ENCODE measurements around the gene B4GALNT3. TPM values are rescaled to one million over a fixed set of nuclear protein-coding genes. Genes with fewer than 3 reads are reported as not detected.

The B4GALNT3 gene
- total and polyA plus RNA-seq, 2 donors (not counting 1 experiment from before 2014, with no cell fraction given) = not detected

- Histone ChIP-seq H3K36me3 (ENCODE audit: control insufficient read depth, insufficient read depth, low read length) (no peaks in the 10 kb centered on the region), H3K9ac (ENCODE audit: insufficient read depth, low read length) (no peak overlapping the region), H3K4me1 (ENCODE audit: control insufficient read depth, extremely low read depth, insufficient read depth, low read length) (no peaks in the 10 kb centered on the region), H3K27ac (ENCODE audit: insufficient read depth, low read length) (no peak overlapping the region), H3K27me3 (ENCODE audit: control insufficient read depth, insufficient read depth, low read length) (peaks cover 6% of the 10 kb centered on the region), H2AFZ (ENCODE audit: low read length) (no peak overlapping the region), H4K20me1 (ENCODE audit: control insufficient read depth, extremely low read depth, insufficient read depth, low read length) (no peaks in the 10 kb centered on the region), H3K4me2 (ENCODE audit: extremely low read depth, insufficient read depth, low read length) (no peak overlapping the region), H3K79me2 (ENCODE audit: control insufficient read depth, insufficient read depth, low read length) (no peaks in the 10 kb centered on the region), H3K9me3 (ENCODE audit: control insufficient read depth, insufficient read depth, low read depth, low read length) (no peaks in the 10 kb centered on the region), H3K4me3 (replicated peaks in 1 of 4; ENCODE audit: control extremely low read depth in 1 of 4, insufficient read depth in 1 of 4, low read depth in 3 of 4, low read length in 4 of 4) (no peak overlapping the region)
- no peak for TF ChIP-seq CTCF (conservative IDR thresholded peaks at IDR 0.05 in 1 of 2, IDR thresholded peaks at IDR 0.05 in 1 of 2; ENCODE audit: low read depth in 1 of 2, low read length in 2 of 2)
- no peak for TF ChIP-seq EZH2 (IDR thresholded peaks at IDR 0.05; ENCODE audit: low read length, missing control alignments)
- DNase-seq (ENCODE audit: low read depth in 2 of 2) = no peak
Measured at GRCh38 chr12:587132-588023, 127.6 kb downstream of the B4GALNT3 start.

- Histone ChIP-seq H3K27ac (ENCODE audit: insufficient read depth, low read length) (no peak overlapping the region), H3K36me3 (ENCODE audit: control insufficient read depth, insufficient read depth, low read length) (no peaks in the 10 kb centered on the region), H3K4me1 (ENCODE audit: control insufficient read depth, extremely low read depth, insufficient read depth, low read length) (no peaks in the 10 kb centered on the region), H2AFZ (ENCODE audit: low read length) (no peak overlapping the region), H3K4me3 (replicated peaks in 1 of 4; ENCODE audit: control extremely low read depth in 1 of 4, insufficient read depth in 1 of 4, low read depth in 3 of 4, low read length in 4 of 4) (no peak overlapping the region), H3K9ac (ENCODE audit: insufficient read depth, low read length) (no peak overlapping the region), H3K4me2 (ENCODE audit: extremely low read depth, insufficient read depth, low read length) (no peak overlapping the region), H4K20me1 (ENCODE audit: control insufficient read depth, extremely low read depth, insufficient read depth, low read length) (no peaks in the 10 kb centered on the region), H3K9me3 (ENCODE audit: control insufficient read depth, insufficient read depth, low read depth, low read length) (no peaks in the 10 kb centered on the region), H3K27me3 (ENCODE audit: control insufficient read depth, insufficient read depth, low read length) (peaks cover 6% of the 10 kb centered on the region), H3K79me2 (ENCODE audit: control insufficient read depth, insufficient read depth, low read length) (no peaks in the 10 kb centered on the region)
- TF ChIP-seq EZH2 (IDR thresholded peaks at IDR 0.05; ENCODE audit: low read length, missing control alignments) (no peak), CTCF (conservative IDR thresholded peaks at IDR 0.05 in 1 of 2, IDR thresholded peaks at IDR 0.05 in 1 of 2; ENCODE audit: low read depth in 1 of 2, low read length in 2 of 2) (no peak)
- no peak for DNase-seq (ENCODE audit: low read depth in 2 of 2)
Measured at GRCh38 chr12:588024-588322, 128.2 kb downstream of the B4GALNT3 start.

DNA sequence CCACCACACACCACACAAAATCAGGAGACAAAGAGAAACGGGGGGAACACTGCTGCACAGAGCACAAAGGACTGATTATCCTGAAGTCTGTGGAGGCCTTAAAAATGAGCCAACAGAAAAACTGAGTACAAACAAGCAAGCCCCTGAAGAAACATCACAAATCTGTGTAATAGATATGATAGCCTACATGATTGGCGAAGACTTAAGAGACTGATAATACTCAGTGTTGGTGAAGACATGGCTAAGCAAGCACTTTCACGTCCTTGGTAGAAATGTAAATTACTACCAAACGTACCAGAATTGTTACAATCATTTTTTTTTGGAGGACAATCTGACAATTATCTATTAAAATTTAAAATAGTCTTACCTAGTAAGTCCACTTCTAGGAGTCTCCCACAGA, 128.9 kb downstream of the B4GALNT3 start:
- H3K4me1 ChIP-seq (ENCODE audit: control insufficient read depth, extremely low read depth, insufficient read depth, low read length) = no peaks in the 10 kb centered on the region
- no peak for DNase-seq (ENCODE audit: low read depth in 2 of 2)
- TF ChIP-seq EZH2 (IDR thresholded peaks at IDR 0.05; ENCODE audit: low read length, missing control alignments) (no peak), CTCF (conservative IDR thresholded peaks at IDR 0.05 in 1 of 2, IDR thresholded peaks at IDR 0.05 in 1 of 2; ENCODE audit: low read depth in 1 of 2, low read length in 2 of 2) (no peak)
- H3K27me3 ChIP-seq (ENCODE audit: control insufficient read depth, insufficient read depth, low read length) = peaks cover 6% of the 10 kb centered on the region
- no peaks in the 10 kb centered on the region for H3K79me2 ChIP-seq (ENCODE audit: control insufficient read depth, insufficient read depth, low read length)
- no peak overlapping the region for H2AFZ ChIP-seq (ENCODE audit: low read length)
- no peak overlapping the region for H3K9ac ChIP-seq (ENCODE audit: insufficient read depth, low read length)
- no peaks in the 10 kb centered on the region for H3K36me3 ChIP-seq (ENCODE audit: control insufficient read depth, insufficient read depth, low read length)
- H3K4me3 ChIP-seq (replicated peaks in 1 of 4; ENCODE audit: control extremely low read depth in 1 of 4, insufficient read depth in 1 of 4, low read depth in 3 of 4, low read length in 4 of 4) = no peak overlapping the region
- H3K4me2 ChIP-seq (ENCODE audit: extremely low read depth, insufficient read depth, low read length) = no peak overlapping the region
- H4K20me1 ChIP-seq (ENCODE audit: control insufficient read depth, extremely low read depth, insufficient read depth, low read length) = no peaks in the 10 kb centered on the region
- H3K9me3 ChIP-seq (ENCODE audit: control insufficient read depth, insufficient read depth, low read depth, low read length) = no peaks in the 10 kb centered on the region
- no peak overlapping the region for H3K27ac ChIP-seq (ENCODE audit: insufficient read depth, low read length)

Measured in fibroblast of lung (primary cell).